Upper lobe of left lung (tissue), 6 donors: Measurements from ENCODE around the gene ANKLE1. TPM values are rescaled to one million over a fixed set of nuclear protein-coding genes. Genes with fewer than 3 reads are reported as not detected.

Experiments
- ATAC-seq, 2 donors: fragments of 200-7000 bp; cut with Tn5 transposase; one replicate each; pipeline ENCODE4 v1.9.1; 2022; ENCODE audit warnings: mild to moderate bottlenecking in 2 of 2, moderate library complexity in 2 of 2; ENCODE audit not compliant: low FRiP score in 2 of 2
- DNase-seq, 2 donors: peaks; one replicate each; pipeline ENCODE4 v3.0.0-alpha.2; 2019 to 2020
- H3K27ac ChIP-seq, 4 donors: fragments of 200-600 bp; sonication (generic); one replicate each; pipeline ENCODE4 v1.5.1; 2016 to 2019
- H3K27me3 ChIP-seq, 4 donors: fragments of 200-600 bp; sonication (generic); one replicate each; pipeline ENCODE4 v1.5.1; 2017 to 2019
- H3K36me3 ChIP-seq, 4 donors: fragments of 200-600 bp; sonication (generic); one replicate each; pipeline ENCODE4 v1.5.1; 2016 to 2019
- H3K4me1 ChIP-seq, 4 donors: fragments of 200-600 bp; sonication (generic); one replicate each; pipeline ENCODE4 v1.5.1; 2018 to 2019
- H3K4me3 ChIP-seq, 4 donors: fragments of 200-600 bp; sonication (generic); one replicate each; pipeline ENCODE4 v1.5.1; 2017 to 2019; ENCODE audit warnings: mild to moderate bottlenecking in 2 of 4, moderate library complexity in 1 of 4
- H3K9me3 ChIP-seq, 4 donors: fragments of 200-600 bp; sonication (generic); one replicate each; pipeline ENCODE4 v1.5.1; 2018 to 2019
- EP300 ChIP-seq, 4 donors: sonication (generic); formaldehyde crosslinking; IDR thresholded peaks; one replicate each; pipeline ENCODE4 v1.5.1; 2017; ENCODE audit warnings: antibody characterized with exemption in 4 of 4, control low read depth in 2 of 4
- POLR2A ChIP-seq, 4 donors: fragments of 450-650 bp; IDR thresholded peaks; one replicate each; pipeline ENCODE4 v1.5.1; 2016 to 2017; ENCODE audit warnings: antibody characterized with exemption in 4 of 4, mild to moderate bottlenecking in 2 of 4
- POLR2AphosphoS5 ChIP-seq, 2 donors: sonication (generic); formaldehyde crosslinking; IDR thresholded peaks; one replicate each; pipeline ENCODE4 v1.5.1; 2017; ENCODE audit warnings: antibody characterized with exemption in 2 of 2
- WGBS, 2 donors: methylation state at CpG; one replicate each; pipeline ENCODE4 v1.1.5; 2017 to 2018; 5-methylcytosine and 5-hydroxymethylcytosine counted together
- total RNA-seq, 6 donors: library from RNA; depleted of rRNA in 4 of 6; stranded (reverse); fragments of >200 nt in 4 of 6; gene quantifications; one replicate each; pipeline versions ENCODE4 v1.1.0 to v1.2.1, GENCODE V29; 2016 to 2021
- TF ChIP-seq, protein P1 (sequence below), 6 experiments: fragments of 450-650 bp in 4 of 6; fragments of 200-600 bp in 2 of 6; sonication (generic) in 2 of 6; IDR thresholded peaks; one replicate each; pipeline ENCODE4 v1.5.1; 2016 to 2019; ENCODE audit warnings: antibody characterized with exemption in 6 of 6
- donor health status: DM: no; HTN: no; CAD: no; lungs with moderate emphysema.
- donor health status: DM: no; HTN: yes; CAD: no; lungs with severe emphysema.

ANKLE1 gene
- total RNA-seq, 6 donors from 2014 or later, result 0.57 to 13.6 (median 1.4) TPM

DNA sequence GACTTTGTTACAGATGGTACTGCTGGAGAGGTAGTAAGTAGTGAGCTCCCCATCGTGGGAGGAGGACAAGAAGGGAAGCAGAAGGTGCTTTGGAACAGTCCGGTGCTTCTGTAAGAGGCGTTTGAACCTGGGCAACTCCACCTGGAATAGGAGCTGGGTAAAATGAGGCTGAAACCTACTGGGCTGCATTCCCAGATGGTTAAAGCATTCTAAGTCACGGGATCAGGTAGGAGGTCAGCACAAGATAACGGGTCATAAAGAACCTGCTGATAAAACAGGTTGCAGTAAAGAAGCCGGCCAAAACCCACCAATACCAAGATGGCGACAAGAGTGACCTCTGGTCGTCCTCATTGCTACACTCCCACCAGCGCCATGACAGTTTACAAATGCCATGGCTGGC lies 5.1 kb downstream of the ANKLE1 start:
- no peak for ATAC-seq
- H3K27me3 ChIP-seq, result peaks cover 0 to 8% (median 4%) of the 10 kb centered on the region in 4 donors
- peaks cover 11 to 18% (median 13%) of the 10 kb centered on the region in 4 donors for H3K4me1 ChIP-seq
- H3K36me3 ChIP-seq, result no peaks in the 10 kb centered on the region
- H3K4me3 ChIP-seq, result no peak overlapping the region
- TF ChIP-seq POLR2A (IDR thresholded peaks at IDR 0.05) (no peak), POLR2AphosphoS5 (IDR thresholded peaks at IDR 0.05) (no peak), EP300 (IDR thresholded peaks at IDR 0.05) (no peak)
- TF ChIP-seq, protein P1, sequence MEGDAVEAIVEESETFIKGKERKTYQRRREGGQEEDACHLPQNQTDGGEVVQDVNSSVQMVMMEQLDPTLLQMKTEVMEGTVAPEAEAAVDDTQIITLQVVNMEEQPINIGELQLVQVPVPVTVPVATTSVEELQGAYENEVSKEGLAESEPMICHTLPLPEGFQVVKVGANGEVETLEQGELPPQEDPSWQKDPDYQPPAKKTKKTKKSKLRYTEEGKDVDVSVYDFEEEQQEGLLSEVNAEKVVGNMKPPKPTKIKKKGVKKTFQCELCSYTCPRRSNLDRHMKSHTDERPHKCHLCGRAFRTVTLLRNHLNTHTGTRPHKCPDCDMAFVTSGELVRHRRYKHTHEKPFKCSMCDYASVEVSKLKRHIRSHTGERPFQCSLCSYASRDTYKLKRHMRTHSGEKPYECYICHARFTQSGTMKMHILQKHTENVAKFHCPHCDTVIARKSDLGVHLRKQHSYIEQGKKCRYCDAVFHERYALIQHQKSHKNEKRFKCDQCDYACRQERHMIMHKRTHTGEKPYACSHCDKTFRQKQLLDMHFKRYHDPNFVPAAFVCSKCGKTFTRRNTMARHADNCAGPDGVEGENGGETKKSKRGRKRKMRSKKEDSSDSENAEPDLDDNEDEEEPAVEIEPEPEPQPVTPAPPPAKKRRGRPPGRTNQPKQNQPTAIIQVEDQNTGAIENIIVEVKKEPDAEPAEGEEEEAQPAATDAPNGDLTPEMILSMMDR (IDR thresholded peaks at IDR 0.05), result no peak
- 90% methylated on average over 9 of the region's 9 CpGs for WGBS, 2 donors
- H3K9me3 ChIP-seq, result no peaks in the 10 kb centered on the region
- no peak for DNase-seq
- H3K27ac ChIP-seq, result no peak overlapping the region

DNA sequence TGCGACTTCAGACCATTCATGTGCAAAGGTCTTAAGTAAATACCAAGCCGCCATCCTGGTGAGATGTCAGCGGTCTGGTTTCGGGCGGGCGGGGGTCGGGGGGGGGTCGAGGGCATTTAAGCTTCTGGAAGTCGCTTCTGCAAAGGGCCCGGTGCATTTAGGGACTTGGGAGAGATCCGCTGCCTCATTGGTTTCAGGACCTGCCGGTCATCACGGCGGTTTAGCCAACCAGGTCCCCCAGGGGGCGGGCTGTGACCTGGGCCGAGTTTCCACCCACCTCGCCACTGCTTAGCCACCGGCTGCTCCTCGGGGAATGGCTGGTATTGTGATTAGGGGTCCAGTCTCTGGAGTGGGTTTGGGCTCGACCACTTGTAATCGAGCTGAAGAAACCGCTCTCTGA lies 7.8 kb downstream of the ANKLE1 start:
- TF ChIP-seq, protein P1 (IDR thresholded peaks at IDR 0.05), result peak in 2 of 6 experiments; percentile 19 to 21
- no peak for TF ChIP-seq POLR2A (IDR thresholded peaks at IDR 0.05)
- Histone ChIP-seq H3K27ac (no peak overlapping the region), H3K9me3 (no peaks in the 10 kb centered on the region), H3K4me3 (no peak overlapping the region), H3K36me3 (no peaks in the 10 kb centered on the region), H3K27me3 (no peaks in the 10 kb centered on the region), H3K4me1 (peaks cover 4 to 24% (median 12%) of the 10 kb centered on the region in 4 donors)
- ATAC-seq (no peak), DNase-seq (peak; percentile 75 to 78)
- 12 to 24% methylated on average over 17 to 21 of the region's 22 CpGs for WGBS, 2 donors

DNA sequence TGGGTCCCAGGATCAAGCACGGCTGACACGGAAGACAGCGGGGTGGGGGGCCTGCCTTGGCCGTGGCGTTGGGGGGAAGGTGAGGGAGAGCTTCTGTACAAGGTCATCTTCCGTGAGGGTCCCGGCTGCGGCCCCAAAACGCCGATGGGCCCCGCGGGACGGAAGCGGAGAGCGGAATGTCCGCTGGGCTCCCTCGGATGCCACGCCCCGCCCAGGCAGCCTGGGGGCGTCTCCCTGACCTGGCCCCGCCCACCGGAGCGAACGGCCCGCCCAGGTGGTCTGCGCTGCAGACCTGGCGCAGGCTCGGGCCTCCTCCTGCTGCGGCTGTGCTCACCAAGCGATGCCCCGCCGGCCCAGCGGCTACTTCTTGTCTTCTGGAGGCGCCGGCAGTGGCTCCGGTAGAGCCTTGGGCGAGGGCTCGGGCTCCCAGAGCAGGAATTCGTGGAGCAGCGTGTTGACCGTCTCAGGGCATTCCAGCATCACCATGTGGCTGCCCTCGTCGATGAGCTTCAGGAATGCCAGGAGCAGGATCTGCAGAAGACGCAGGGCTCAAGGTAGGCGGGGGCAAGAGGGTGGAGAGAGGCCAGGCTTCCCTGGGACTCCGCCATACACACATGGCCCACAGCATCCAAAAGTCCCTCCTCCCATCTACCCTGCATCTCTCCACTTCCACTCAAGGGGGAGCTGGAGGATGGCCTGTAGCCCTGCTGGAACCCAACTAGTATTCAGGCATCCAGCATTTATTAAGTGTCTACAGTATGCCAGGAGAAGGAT lies 10.8 kb downstream of the ANKLE1 start:
- H3K4me1 ChIP-seq, result peaks cover 4 to 24% (median 12%) of the 10 kb centered on the region in 4 donors
- H3K4me3 ChIP-seq, result peak overlapping the region; percentile 41 to 62 (median 57)
- peak; percentile 94 to 96 for ATAC-seq
- no peaks in the 10 kb centered on the region for H3K27me3 ChIP-seq
- TF ChIP-seq POLR2A (IDR thresholded peaks at IDR 0.05) (peak in 1 of 4 donors; percentile 19), EP300 (IDR thresholded peaks at IDR 0.05) (no peak)
- TF ChIP-seq, protein P1 (IDR thresholded peaks at IDR 0.05), result peak; percentile 68 to 78 (median 70)
- 4 to 11% methylated on average over 8 to 18 of the region's 46 CpGs for WGBS, 2 donors
- H3K36me3 ChIP-seq, result peaks cover 0 to 3% (median 0%) of the 10 kb centered on the region in 4 donors
- H3K27ac ChIP-seq, result peak overlapping the region; percentile 43 to 74 (median 62)
- H3K9me3 ChIP-seq, result no peaks in the 10 kb centered on the region
- peak; percentile 71 to 96 for DNase-seq

DNA sequence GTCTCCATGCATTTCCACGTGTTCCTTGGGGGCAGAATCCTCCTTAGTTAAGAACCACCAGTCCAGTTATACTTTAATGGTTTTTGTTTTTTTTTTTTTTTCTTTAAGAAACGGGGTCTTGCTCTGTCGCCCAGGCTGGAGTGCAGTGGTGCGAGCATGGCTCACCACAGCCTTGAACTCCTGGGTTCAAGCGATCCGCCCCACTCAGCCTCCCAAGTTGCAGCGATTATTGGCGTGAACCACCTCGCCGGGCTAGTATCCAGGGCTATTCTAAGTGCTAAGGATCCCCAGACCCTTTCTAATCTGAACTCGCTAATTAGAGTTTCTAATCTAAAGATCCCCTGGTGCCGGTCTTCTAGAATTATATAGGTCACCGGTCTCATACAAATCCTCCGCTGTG lies 11.9 kb downstream of the ANKLE1 start:
- H3K4me1 ChIP-seq, result peaks cover 4 to 24% (median 12%) of the 10 kb centered on the region in 4 donors
- H3K27me3 ChIP-seq, result no peaks in the 10 kb centered on the region
- DNase-seq, result no peak
- WGBS, 2 donors, result 91 to 92% methylated on average over 13 to 14 of the region's 14 CpGs
- no peaks in the 10 kb centered on the region for H3K9me3 ChIP-seq
- TF ChIP-seq POLR2A (IDR thresholded peaks at IDR 0.05) (no peak), EP300 (IDR thresholded peaks at IDR 0.05) (no peak), POLR2AphosphoS5 (IDR thresholded peaks at IDR 0.05) (no peak)
- TF ChIP-seq, protein P1 (IDR thresholded peaks at IDR 0.05), result no peak
- H3K27ac ChIP-seq, result no peak overlapping the region
- ATAC-seq, result no peak
- H3K36me3 ChIP-seq, result peaks cover 0 to 3% (median 0%) of the 10 kb centered on the region in 4 donors
- no peak overlapping the region for H3K4me3 ChIP-seq
